Loucy (cell line): ENCODE data around the gene QRFP.

Source experiments
- H2AFZ ChIP-seq: fragments of 200-600 bp; sonication (generic); 2 replicates; pipeline ENCODE4 v1.6.0; 2016; ENCODE audit warnings: antibody characterized with exemption, mild to moderate bottlenecking, low read length, moderate library complexity
- H3F3A ChIP-seq: fragments of 200-600 bp; 2 replicates; pipeline ENCODE4 v1.6.0; 2016; ENCODE audit warnings: antibody characterized with exemption, low read depth, mild to moderate bottlenecking
- H3K27me3 ChIP-seq: fragments of 200-600 bp; sonication (generic); 2 replicates; pipeline ENCODE4 v1.6.1; 2014; ENCODE audit warnings: low read length, mild to moderate bottlenecking; ENCODE audit not compliant: insufficient read depth, poor library complexity, severe bottlenecking
- H3K36me3 ChIP-seq: fragments of 200-600 bp; sonication (generic); 2 replicates; pipeline ENCODE4 v1.6.1; 2016; ENCODE audit warnings: low read length; ENCODE audit not compliant: insufficient read depth
- H3K4me1 ChIP-seq: fragments of 200-600 bp; sonication (generic); 2 replicates; pipeline ENCODE4 v1.5.1; 2014; ENCODE audit warnings: low read length, mild to moderate bottlenecking; ENCODE audit not compliant: insufficient read depth, poor library complexity, severe bottlenecking
- H3K4me2 ChIP-seq: fragments of 200-600 bp; sonication (generic); 2 replicates; pipeline ENCODE4 v1.6.0; 2014; ENCODE audit warnings: antibody characterized with exemption, low read length, low read depth, mild to moderate bottlenecking; ENCODE audit not compliant: poor library complexity, severe bottlenecking
- H3K4me3 ChIP-seq: fragments of 200-600 bp; sonication (generic); 2 replicates; pipeline ENCODE4 v1.5.1; 2014; ENCODE audit warnings: low read length, mild to moderate bottlenecking, mixed read lengths; ENCODE audit not compliant: poor library complexity, severe bottlenecking
- H3K79me2 ChIP-seq: fragments of 200-600 bp; sonication (generic); 2 replicates; pipeline ENCODE4 v1.6.1; 2014; ENCODE audit warnings: low read length; ENCODE audit not compliant: insufficient read depth
- H3K9ac ChIP-seq: fragments of 200-600 bp; sonication (generic); 2 replicates; pipeline ENCODE4 v1.6.0; 2014; ENCODE audit warnings: mild to moderate bottlenecking, low read depth, low read length, moderate library complexity; ENCODE audit not compliant: poor library complexity, severe bottlenecking
- H3K9me2 ChIP-seq: fragments of 200-600 bp; sonication (generic); replicated peaks from 2 replicates; pipeline ENCODE4 v1.6.1; 2016; ENCODE audit warnings: low read depth, low read length, mixed read lengths
- H3K9me3 ChIP-seq: fragments of 200-600 bp; sonication (generic); 2 replicates; pipeline ENCODE4 v1.6.1; 2014; ENCODE audit warnings: mild to moderate bottlenecking, antibody characterized with exemption, low read length, low read depth; ENCODE audit not compliant: insufficient read depth
- H4K20me1 ChIP-seq: fragments of 200-600 bp; sonication (generic); 2 replicates; pipeline ENCODE4 v1.6.0; 2014; ENCODE audit warnings: antibody characterized with exemption, low read length, mild to moderate bottlenecking; ENCODE audit not compliant: insufficient read depth, poor library complexity, severe bottlenecking
- EZH2phosphoT487 ChIP-seq: fragments of 200-600 bp; IDR thresholded peaks from 2 replicates; pipeline ENCODE4 v1.6.1; 2018; ENCODE audit warnings: antibody characterized with exemption, mild to moderate bottlenecking, moderate library complexity, borderline replicate concordance
- TF ChIP-seq, protein P1 (sequence below): fragments of 200-600 bp; sonication (generic); conservative IDR thresholded peaks from 2 replicates; pipeline ENCODE4 v1.5.1; 2014; ENCODE audit warnings: mild to moderate bottlenecking, antibody characterized with exemption, low read length

Gene QRFP

DNA sequence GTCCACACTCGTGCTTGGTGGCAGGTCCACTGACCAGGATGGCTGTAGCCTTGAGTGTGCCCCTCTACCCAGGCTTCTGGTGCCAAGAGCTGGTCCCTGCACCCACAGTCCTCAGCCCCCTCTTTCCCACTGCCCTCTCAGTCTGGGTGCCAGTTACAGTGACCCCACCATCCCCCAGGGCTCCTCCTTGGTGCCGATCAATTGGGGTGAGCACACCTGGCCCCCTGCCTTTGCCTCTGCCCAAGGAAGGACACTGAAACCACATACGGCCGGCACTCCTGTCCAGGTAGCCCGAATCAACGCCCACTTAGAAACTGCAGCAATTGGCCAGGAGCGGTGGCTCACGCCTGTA lies 18.5 kb upstream of the QRFP start:
- H3K9ac ChIP-seq: no peak overlapping the region
- H3K79me2 ChIP-seq: no peaks in the 10 kb centered on the region
- H3K27me3 ChIP-seq: no peaks in the 10 kb centered on the region
- H3K4me2 ChIP-seq: no peak overlapping the region
- no peaks in the 10 kb centered on the region for H3K9me2 ChIP-seq
- H3K9me3 ChIP-seq: no peaks in the 10 kb centered on the region
- H4K20me1 ChIP-seq: no peaks in the 10 kb centered on the region
- H3K36me3 ChIP-seq: no peaks in the 10 kb centered on the region
- H2AFZ ChIP-seq: no peak overlapping the region
- no peaks in the 10 kb centered on the region for H3K4me1 ChIP-seq
- H3K4me3 ChIP-seq: no peak overlapping the region
- TF ChIP-seq, protein P1, sequence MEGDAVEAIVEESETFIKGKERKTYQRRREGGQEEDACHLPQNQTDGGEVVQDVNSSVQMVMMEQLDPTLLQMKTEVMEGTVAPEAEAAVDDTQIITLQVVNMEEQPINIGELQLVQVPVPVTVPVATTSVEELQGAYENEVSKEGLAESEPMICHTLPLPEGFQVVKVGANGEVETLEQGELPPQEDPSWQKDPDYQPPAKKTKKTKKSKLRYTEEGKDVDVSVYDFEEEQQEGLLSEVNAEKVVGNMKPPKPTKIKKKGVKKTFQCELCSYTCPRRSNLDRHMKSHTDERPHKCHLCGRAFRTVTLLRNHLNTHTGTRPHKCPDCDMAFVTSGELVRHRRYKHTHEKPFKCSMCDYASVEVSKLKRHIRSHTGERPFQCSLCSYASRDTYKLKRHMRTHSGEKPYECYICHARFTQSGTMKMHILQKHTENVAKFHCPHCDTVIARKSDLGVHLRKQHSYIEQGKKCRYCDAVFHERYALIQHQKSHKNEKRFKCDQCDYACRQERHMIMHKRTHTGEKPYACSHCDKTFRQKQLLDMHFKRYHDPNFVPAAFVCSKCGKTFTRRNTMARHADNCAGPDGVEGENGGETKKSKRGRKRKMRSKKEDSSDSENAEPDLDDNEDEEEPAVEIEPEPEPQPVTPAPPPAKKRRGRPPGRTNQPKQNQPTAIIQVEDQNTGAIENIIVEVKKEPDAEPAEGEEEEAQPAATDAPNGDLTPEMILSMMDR: no peak
- no peak for TF ChIP-seq EZH2phosphoT487
- H3F3A ChIP-seq: no peaks in the 10 kb centered on the region

DNA sequence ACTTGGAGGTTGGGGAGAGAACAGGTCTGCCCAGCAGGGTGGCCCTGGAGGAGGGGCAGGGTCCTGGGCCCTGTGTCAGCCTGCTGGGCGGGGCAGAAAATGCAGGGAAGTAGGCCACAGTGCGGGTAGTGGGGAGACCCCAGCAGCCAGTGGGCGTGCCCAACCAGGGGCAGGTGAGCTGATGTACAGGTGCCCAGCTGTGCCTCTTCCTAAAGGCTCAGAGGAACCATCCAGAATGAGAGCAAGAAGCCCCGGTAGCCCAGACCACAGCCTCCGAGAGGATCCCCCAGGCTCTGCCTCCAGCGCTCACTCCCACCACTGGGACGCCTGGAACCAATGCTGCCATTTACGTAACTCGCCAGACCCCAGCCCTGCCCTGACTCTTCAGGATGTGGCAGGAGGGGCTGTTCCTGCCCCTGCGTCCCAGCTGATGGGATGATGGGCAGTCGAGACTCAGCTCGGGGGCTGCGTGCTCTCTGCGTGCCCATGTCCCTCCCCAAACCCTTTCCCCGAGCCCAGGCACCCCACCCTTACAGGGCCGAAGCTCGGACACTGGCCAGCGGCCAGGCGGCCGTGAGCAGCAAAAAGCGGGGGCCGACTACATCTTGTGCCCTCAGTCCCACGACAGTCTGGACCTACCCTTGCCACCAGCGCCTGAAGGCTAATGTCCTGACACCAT lies 17.9 kb upstream of the QRFP start:
- no peaks in the 10 kb centered on the region for H4K20me1 ChIP-seq
- H3K36me3 ChIP-seq: no peaks in the 10 kb centered on the region
- no peaks in the 10 kb centered on the region for H3K9me2 ChIP-seq
- H3K9ac ChIP-seq: no peak overlapping the region
- no peak overlapping the region for H3K4me2 ChIP-seq
- TF ChIP-seq, protein P1: no peak
- no peak for TF ChIP-seq EZH2phosphoT487
- H3K27me3 ChIP-seq: no peaks in the 10 kb centered on the region
- no peak overlapping the region for H3K4me3 ChIP-seq
- H3K79me2 ChIP-seq: no peaks in the 10 kb centered on the region
- no peaks in the 10 kb centered on the region for H3K9me3 ChIP-seq
- no peaks in the 10 kb centered on the region for H3K4me1 ChIP-seq
- H3F3A ChIP-seq: no peaks in the 10 kb centered on the region
- H2AFZ ChIP-seq: no peak overlapping the region

DNA sequence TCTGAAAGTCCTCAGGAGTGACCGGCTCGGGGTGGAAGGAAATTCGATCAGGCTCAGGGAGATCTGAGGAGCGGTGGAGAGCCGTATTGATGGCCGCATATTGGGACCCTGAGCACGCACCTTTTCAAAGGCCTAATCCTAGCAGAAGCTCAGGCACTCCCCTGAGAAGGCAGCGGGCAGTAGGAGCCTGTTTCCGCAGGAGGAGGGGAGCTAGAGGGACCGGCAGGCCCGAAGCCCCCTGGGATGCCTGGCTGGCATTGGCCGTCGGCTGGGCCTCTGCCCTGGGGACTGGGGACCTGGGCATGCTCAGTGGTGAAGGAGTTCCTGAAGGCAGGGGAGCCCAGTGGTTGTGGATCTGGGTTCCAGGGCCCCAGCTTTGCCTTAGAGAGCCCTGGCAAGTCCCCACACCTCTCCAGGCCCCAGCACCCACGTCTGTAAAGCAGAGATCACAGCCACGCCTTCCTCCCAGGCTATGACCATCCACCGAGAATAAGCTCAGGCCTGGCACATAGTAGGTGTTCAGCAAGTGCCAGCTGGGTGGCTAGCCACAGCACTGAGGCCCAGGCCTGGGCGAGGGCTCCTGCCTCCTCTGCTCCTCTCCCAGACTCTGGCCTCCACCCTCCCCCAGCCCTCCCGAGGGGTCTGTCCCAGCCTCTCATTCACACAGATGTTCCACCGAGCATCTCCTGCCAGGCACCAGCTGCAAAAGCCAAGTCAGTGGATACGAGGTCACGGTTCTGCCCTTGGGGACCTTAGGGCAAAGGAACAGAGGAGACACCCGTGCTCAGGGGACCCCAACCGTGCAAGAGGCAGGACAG lies 17.2 kb upstream of the QRFP start:
- H3K9me3 ChIP-seq: no peaks in the 10 kb centered on the region
- no peak overlapping the region for H2AFZ ChIP-seq
- no peaks in the 10 kb centered on the region for H3K79me2 ChIP-seq
- no peaks in the 10 kb centered on the region for H4K20me1 ChIP-seq
- no peaks in the 10 kb centered on the region for H3K36me3 ChIP-seq
- H3K4me2 ChIP-seq: no peak overlapping the region
- H3K4me3 ChIP-seq: no peak overlapping the region
- no peak overlapping the region for H3K9ac ChIP-seq
- H3K4me1 ChIP-seq: no peaks in the 10 kb centered on the region
- TF ChIP-seq, protein P1: no peak
- TF ChIP-seq EZH2phosphoT487: no peak
- no peaks in the 10 kb centered on the region for H3F3A ChIP-seq
- no peaks in the 10 kb centered on the region for H3K27me3 ChIP-seq
- no peaks in the 10 kb centered on the region for H3K9me2 ChIP-seq
